Keratinocyte (primary cell): ENCODE measurements around the gene PYROXD2. TPM values are rescaled to one million over a fixed set of nuclear protein-coding genes. Genes with fewer than 3 reads are reported as not detected.

Experiments used
- DNase-seq: peaks from one replicate; pipeline ENCODE4 v3.0.0-alpha.2; 2011; ENCODE audit warnings: low read depth, missing footprints, low spot score
- FAIRE-seq: peaks from 2 replicates; lab custom pipeline; 2011; peaks lifted over from hg19 to GRCh38; lab: Jason Lieb, UNC
- H2AFZ ChIP-seq: 2 replicates; pipeline ENCODE4 v1.6.0; 2012; ENCODE audit warnings: low read length, control low read depth, inconsistent platforms; ENCODE audit not compliant: control insufficient read depth
- H3K27ac ChIP-seq: 2 replicates; pipeline ENCODE4 v1.5.1; 2011; ENCODE audit warnings: low read length; ENCODE audit not compliant: control insufficient read depth, insufficient read depth
- H3K27me3 ChIP-seq: 3 replicates; pipeline ENCODE4 v1.6.0; 2011; ENCODE audit warnings: low read length; ENCODE audit not compliant: control insufficient read depth, insufficient read depth; ENCODE audit errors: extremely low read depth
- H3K36me3 ChIP-seq, 2 experiments: 2 replicates in 1 of 2; 3 replicates in 1 of 2; pipeline ENCODE4 v1.5.1; 2011; ENCODE audit warnings: low read length in 2 of 2, mild to moderate bottlenecking in 1 of 2; ENCODE audit not compliant: control insufficient read depth in 2 of 2, insufficient read depth in 2 of 2; ENCODE audit errors: extremely low read depth in 1 of 2
- H3K4me1 ChIP-seq: 3 replicates; pipeline ENCODE4 v1.5.1; 2011; ENCODE audit warnings: low read length; ENCODE audit not compliant: control insufficient read depth, insufficient read depth; ENCODE audit errors: extremely low read depth
- H3K4me2 ChIP-seq: 3 replicates; pipeline ENCODE4 v1.6.0; 2011; ENCODE audit warnings: low read depth, low read length; ENCODE audit not compliant: control insufficient read depth, insufficient read depth; ENCODE audit errors: extremely low read depth
- H3K4me3 ChIP-seq, 3 experiments: fragments of 200-600 bp in 1 of 3; sonication (generic) in 1 of 3; 2 replicates in 2 of 3; 3 replicates in 1 of 3; pipeline ENCODE4 v1.5.1; 2011 to 2016; ENCODE audit warnings: low read length in 3 of 3, mild to moderate bottlenecking in 3 of 3, control low read depth in 2 of 3, inconsistent platforms in 1 of 3, low read depth in 1 of 3, mixed read lengths in 1 of 3, mixed run types in 1 of 3, moderate library complexity in 1 of 3; ENCODE audit not compliant: control insufficient read depth in 2 of 3, insufficient read depth in 2 of 3; ENCODE audit errors: extremely low read depth in 1 of 3
- H3K79me2 ChIP-seq: 2 replicates; pipeline ENCODE4 v1.6.0; 2012; ENCODE audit warnings: low read length; ENCODE audit not compliant: control insufficient read depth, insufficient read depth
- H3K9ac ChIP-seq: 3 replicates; pipeline ENCODE4 v1.6.0; 2011; ENCODE audit warnings: low read length; ENCODE audit not compliant: control insufficient read depth, insufficient read depth; ENCODE audit errors: extremely low read depth
- H3K9me1 ChIP-seq: 3 replicates; pipeline ENCODE4 v1.6.0; 2011; ENCODE audit warnings: low read length; ENCODE audit not compliant: control insufficient read depth, insufficient read depth; ENCODE audit errors: extremely low read depth
- H3K9me3 ChIP-seq: 2 replicates; pipeline ENCODE4 v1.5.1; 2012; ENCODE audit warnings: low read depth, low read length; ENCODE audit not compliant: control insufficient read depth
- H4K20me1 ChIP-seq: 3 replicates; pipeline ENCODE4 v1.6.0; 2011; ENCODE audit warnings: low read length; ENCODE audit not compliant: control insufficient read depth, insufficient read depth; ENCODE audit errors: extremely low read depth
- EZH2 ChIP-seq: IDR thresholded peaks from one replicate; pipeline ENCODE4 v1.6.1; 2012; ENCODE audit warnings: inconsistent platforms, mild to moderate bottlenecking, low read length, moderate library complexity
- dilution Hi-C: fragments of 300-500 bp; cut with MboI; formaldehyde crosslinking; loops from one replicate; pipeline ENCODE4 v1.7.0; 2020; ENCODE audit warnings: low sequenced_read_pairs; ENCODE audit not compliant: extremely low pct_ligation_motif_present
- polyA plus RNA-seq, 5 experiments: library from polyadenylated mRNA; depleted of rRNA in 3 of 5; stranded (reverse) in 3 of 5; stranded (forward) in 1 of 5; unstranded in 1 of 5; fragments of >200 nt; gene quantifications; 1 replicate in 1 of 5; 2 replicates in 3 of 5; 3 replicates in 1 of 5; pipeline versions ENCODE4 v1.2.1 to v1.2.3, GENCODE V29; 2011 to 2012; ENCODE audit warnings: missing spikeins in 2 of 5, low read depth in 1 of 5, low replicate concordance in 1 of 5
- TF ChIP-seq, protein P1 (sequence below), 3 experiments: IDR thresholded peaks in 1 of 3; conservative IDR thresholded peaks in 1 of 3; optimal IDR thresholded peaks in 1 of 3; 2 replicates in 2 of 3; 3 replicates in 1 of 3; pipeline versions ENCODE3 to v1.5.1; 2011; ENCODE audit warnings: low read length in 3 of 3, mild to moderate bottlenecking in 3 of 3, moderate library complexity in 2 of 3, control low read depth in 1 of 3, inconsistent platforms in 1 of 3; ENCODE audit not compliant: insufficient read depth in 2 of 3; ENCODE audit errors: extremely low read depth in 1 of 3

PYROXD2 gene
- polyA plus RNA-seq, 1 donor (not counting 4 experiments of a cell fraction or from before 2014, with no cell fraction given): 4.4 TPM

GRCh38 chr10:98394851-98395440 is 20.0 kb downstream of the PYROXD2 start:
- no peak overlapping the region for H3K9ac ChIP-seq
- DNase-seq (no peak), FAIRE-seq (no peak)
- H3K9me1 ChIP-seq: no peaks in the 10 kb centered on the region
- no peaks in the 10 kb centered on the region for H3K79me2 ChIP-seq
- peaks cover 10% of the 10 kb centered on the region for H3K4me1 ChIP-seq
- H3K27ac ChIP-seq: no peak overlapping the region
- H3K9me3 ChIP-seq: no peaks in the 10 kb centered on the region
- no peak overlapping the region for H3K4me3 ChIP-seq
- no peak overlapping the region for H2AFZ ChIP-seq
- H3K36me3 ChIP-seq: no peaks in the 10 kb centered on the region
- no peaks in the 10 kb centered on the region for H3K27me3 ChIP-seq
- H3K4me2 ChIP-seq: no peak overlapping the region
- H4K20me1 ChIP-seq: no peaks in the 10 kb centered on the region
- TF ChIP-seq, protein P1, sequence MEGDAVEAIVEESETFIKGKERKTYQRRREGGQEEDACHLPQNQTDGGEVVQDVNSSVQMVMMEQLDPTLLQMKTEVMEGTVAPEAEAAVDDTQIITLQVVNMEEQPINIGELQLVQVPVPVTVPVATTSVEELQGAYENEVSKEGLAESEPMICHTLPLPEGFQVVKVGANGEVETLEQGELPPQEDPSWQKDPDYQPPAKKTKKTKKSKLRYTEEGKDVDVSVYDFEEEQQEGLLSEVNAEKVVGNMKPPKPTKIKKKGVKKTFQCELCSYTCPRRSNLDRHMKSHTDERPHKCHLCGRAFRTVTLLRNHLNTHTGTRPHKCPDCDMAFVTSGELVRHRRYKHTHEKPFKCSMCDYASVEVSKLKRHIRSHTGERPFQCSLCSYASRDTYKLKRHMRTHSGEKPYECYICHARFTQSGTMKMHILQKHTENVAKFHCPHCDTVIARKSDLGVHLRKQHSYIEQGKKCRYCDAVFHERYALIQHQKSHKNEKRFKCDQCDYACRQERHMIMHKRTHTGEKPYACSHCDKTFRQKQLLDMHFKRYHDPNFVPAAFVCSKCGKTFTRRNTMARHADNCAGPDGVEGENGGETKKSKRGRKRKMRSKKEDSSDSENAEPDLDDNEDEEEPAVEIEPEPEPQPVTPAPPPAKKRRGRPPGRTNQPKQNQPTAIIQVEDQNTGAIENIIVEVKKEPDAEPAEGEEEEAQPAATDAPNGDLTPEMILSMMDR (optimal IDR thresholded peaks at IDR 0.05 in 1 of 3, IDR thresholded peaks at IDR 0.05 in 1 of 3, conservative IDR thresholded peaks at IDR 0.05 in 1 of 3; ENCODE audit: extremely low read depth in 1 of 3, insufficient read depth in 2 of 3, low read length in 3 of 3): no peak
- no peak for TF ChIP-seq EZH2
- dilution Hi-C loops: no loop called here

- Histone ChIP-seq H3K9me1 (no peaks in the 10 kb centered on the region), H3K4me2 (no peak overlapping the region), H2AFZ (no peak overlapping the region)
Observed at GRCh38 chr10:98391578-98391991, 23.4 kb downstream of the PYROXD2 start.

More at GRCh38 chr10:98391578-98391991, 23.4 kb downstream of the PYROXD2 start:
- FAIRE-seq (peak; percentile 43), DNase-seq (no peak)
- no peaks in the 10 kb centered on the region for H4K20me1 ChIP-seq
- H3K4me3 ChIP-seq: no peak overlapping the region
- no peaks in the 10 kb centered on the region for H3K9me3 ChIP-seq
- H3K4me1 ChIP-seq: peaks cover 10% of the 10 kb centered on the region
- no peak overlapping the region for H3K9ac ChIP-seq
- no peaks in the 10 kb centered on the region for H3K79me2 ChIP-seq
- no peaks in the 10 kb centered on the region for H3K27me3 ChIP-seq
- TF ChIP-seq, protein P1 (optimal IDR thresholded peaks at IDR 0.05 in 1 of 3, IDR thresholded peaks at IDR 0.05 in 1 of 3, conservative IDR thresholded peaks at IDR 0.05 in 1 of 3; ENCODE audit: extremely low read depth in 1 of 3, insufficient read depth in 2 of 3, low read length in 3 of 3): no peak
- TF ChIP-seq EZH2: no peak
- dilution Hi-C loops: no loop called here
- no peak overlapping the region for H3K27ac ChIP-seq
- no peaks in the 10 kb centered on the region for H3K36me3 ChIP-seq
